ENCODE results near the gene HSD17B8.

Gene HSD17B8

DNA sequence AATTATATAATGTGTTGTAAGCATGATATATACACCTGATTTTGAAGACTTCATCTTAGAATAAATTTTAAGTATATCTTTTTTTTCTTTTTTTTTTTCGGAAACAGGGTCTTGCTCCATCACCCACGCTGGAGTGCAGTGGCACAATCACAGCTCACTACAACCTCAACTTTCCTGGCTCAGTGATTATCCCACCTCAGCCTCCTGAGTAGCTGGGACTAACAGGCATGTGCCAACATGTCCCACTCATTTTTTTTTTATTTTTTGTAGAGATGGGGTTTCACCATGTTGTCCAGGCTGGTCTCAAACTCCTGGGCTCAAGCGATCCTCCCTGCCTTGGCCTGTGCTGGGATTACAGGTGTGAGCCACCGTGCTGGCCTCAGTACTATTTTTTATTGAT lies 50.1 kb downstream of the HSD17B8 start:
- H3K27me3 ChIP-seq (ENCODE audit: control insufficient read depth, low read length): no peaks in the 10 kb centered on the region
- no peaks in the 10 kb centered on the region for H3K9me2 ChIP-seq (replicated peaks; ENCODE audit: control insufficient read depth, low read length)
- TF ChIP-seq EZH2phosphoT487 (IDR thresholded peaks at IDR 0.05; ENCODE audit: borderline replicate concordance, low read length): no peak
- TF ChIP-seq, protein P1, sequence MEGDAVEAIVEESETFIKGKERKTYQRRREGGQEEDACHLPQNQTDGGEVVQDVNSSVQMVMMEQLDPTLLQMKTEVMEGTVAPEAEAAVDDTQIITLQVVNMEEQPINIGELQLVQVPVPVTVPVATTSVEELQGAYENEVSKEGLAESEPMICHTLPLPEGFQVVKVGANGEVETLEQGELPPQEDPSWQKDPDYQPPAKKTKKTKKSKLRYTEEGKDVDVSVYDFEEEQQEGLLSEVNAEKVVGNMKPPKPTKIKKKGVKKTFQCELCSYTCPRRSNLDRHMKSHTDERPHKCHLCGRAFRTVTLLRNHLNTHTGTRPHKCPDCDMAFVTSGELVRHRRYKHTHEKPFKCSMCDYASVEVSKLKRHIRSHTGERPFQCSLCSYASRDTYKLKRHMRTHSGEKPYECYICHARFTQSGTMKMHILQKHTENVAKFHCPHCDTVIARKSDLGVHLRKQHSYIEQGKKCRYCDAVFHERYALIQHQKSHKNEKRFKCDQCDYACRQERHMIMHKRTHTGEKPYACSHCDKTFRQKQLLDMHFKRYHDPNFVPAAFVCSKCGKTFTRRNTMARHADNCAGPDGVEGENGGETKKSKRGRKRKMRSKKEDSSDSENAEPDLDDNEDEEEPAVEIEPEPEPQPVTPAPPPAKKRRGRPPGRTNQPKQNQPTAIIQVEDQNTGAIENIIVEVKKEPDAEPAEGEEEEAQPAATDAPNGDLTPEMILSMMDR (IDR thresholded peaks at IDR 0.05; ENCODE audit: low read depth, low read length, poor library complexity, severe bottlenecking): no peak
- H3F3A ChIP-seq (ENCODE audit: control insufficient read depth, insufficient read depth): peaks cover 4% of the 10 kb centered on the region
- H3K27ac ChIP-seq (ENCODE audit: low read depth, low read length): no peak overlapping the region
- H4K20me1 ChIP-seq (ENCODE audit: control insufficient read depth, insufficient read depth, low read depth, low read length): no peaks in the 10 kb centered on the region
- no peak overlapping the region for H3K4me3 ChIP-seq (ENCODE audit: low read length)
- H3K79me2 ChIP-seq (ENCODE audit: control insufficient read depth, low read length): peaks cover 8% of the 10 kb centered on the region
- H3K4me2 ChIP-seq (ENCODE audit: low read length): no peak overlapping the region
- H3K4me1 ChIP-seq (ENCODE audit: control insufficient read depth, low read length): peaks cover 11% of the 10 kb centered on the region
- no peaks in the 10 kb centered on the region for H3K9me3 ChIP-seq (ENCODE audit: control insufficient read depth, insufficient read depth, low read length)
- H3K36me3 ChIP-seq (ENCODE audit: control insufficient read depth, low read length): peaks cover 26% of the 10 kb centered on the region

All from DOHH2 (cell line).